ENCODE results near the gene NNAT. TPM values are rescaled to one million over a fixed set of nuclear protein-coding genes. Genes with fewer than 3 reads are reported as not detected.

NNAT gene
- total RNA-seq, 3 donors from 2014 or later: 0.32 to 41.3 (median 4.0) TPM

- TF ChIP-seq CTCF (IDR thresholded peaks at IDR 0.05): no peak
- Histone ChIP-seq H3K4me1 (ENCODE audit: low read depth) (no peaks in the 10 kb centered on the region), H3K36me3 (ENCODE audit: low read depth) (no peaks in the 10 kb centered on the region), H3K9me3 (no peaks in the 10 kb centered on the region), H3K4me3 (no peak overlapping the region)
- DNase-seq (no peak), ATAC-seq (no peak)
- intact Hi-C loops (cut with DNase I, micrococcal nuclease): no loop called here
Measured at GRCh38 chr20:37494301-37494700, 26.7 kb upstream of the NNAT start.

- no peak for TF ChIP-seq CTCF (IDR thresholded peaks at IDR 0.05)
- intact Hi-C loops (cut with DNase I, micrococcal nuclease): no loop called here
- no peak overlapping the region for H3K4me3 ChIP-seq
- H3K4me1 ChIP-seq (ENCODE audit: low read depth): no peaks in the 10 kb centered on the region
- H3K36me3 ChIP-seq (ENCODE audit: low read depth): no peaks in the 10 kb centered on the region
- no peaks in the 10 kb centered on the region for H3K9me3 ChIP-seq
- DNase-seq: no peak
- no peak for ATAC-seq
Measured at GRCh38 chr20:37494796-37495195, 26.3 kb upstream of the NNAT start.

- Histone ChIP-seq H3K36me3 (ENCODE audit: low read depth) (no peaks in the 10 kb centered on the region), H3K9me3 (no peaks in the 10 kb centered on the region), H3K4me1 (ENCODE audit: low read depth) (no peaks in the 10 kb centered on the region), H3K4me3 (no peak overlapping the region)
- intact Hi-C loops (cut with DNase I, micrococcal nuclease): no loop called here
- DNase-seq: no peak
- no peak for TF ChIP-seq CTCF (IDR thresholded peaks at IDR 0.05)
- ATAC-seq: no peak
Measured at GRCh38 chr20:37498066-37498665, 22.9 kb upstream of the NNAT start.

- no peaks in the 10 kb centered on the region for H3K4me1 ChIP-seq (ENCODE audit: low read depth)
- intact Hi-C loops (cut with DNase I, micrococcal nuclease): no loop called here
Measured at GRCh38 chr20:37500311-37500710, 20.7 kb upstream of the NNAT start.

GRCh38 chr20:37501940-37502339 is 19.1 kb upstream of the NNAT start:
- TF ChIP-seq CTCF (IDR thresholded peaks at IDR 0.05): no peak

More at GRCh38 chr20:37500311-37500710, 20.7 kb upstream of the NNAT start:
- no peaks in the 10 kb centered on the region for H3K9me3 ChIP-seq
- no peak for DNase-seq
- H3K36me3 ChIP-seq (ENCODE audit: low read depth): no peaks in the 10 kb centered on the region
- no peak for ATAC-seq
- TF ChIP-seq CTCF (IDR thresholded peaks at IDR 0.05): no peak
- H3K4me3 ChIP-seq: no peak overlapping the region

GRCh38 chr20:37502654-37503053 is 18.4 kb upstream of the NNAT start:
- no peak for DNase-seq
- Histone ChIP-seq H3K36me3 (ENCODE audit: low read depth) (no peaks in the 10 kb centered on the region), H3K4me3 (no peak overlapping the region), H3K4me1 (ENCODE audit: low read depth) (no peaks in the 10 kb centered on the region), H3K9me3 (no peaks in the 10 kb centered on the region)
- intact Hi-C loops (cut with DNase I, micrococcal nuclease): no loop called here
- ATAC-seq: no peak
- no peak for TF ChIP-seq CTCF (IDR thresholded peaks at IDR 0.05)

More at GRCh38 chr20:37501940-37502339, 19.1 kb upstream of the NNAT start:
- no peak overlapping the region for H3K4me3 ChIP-seq
- H3K4me1 ChIP-seq (ENCODE audit: low read depth): no peaks in the 10 kb centered on the region
- intact Hi-C loops (cut with DNase I, micrococcal nuclease): no loop called here
- ATAC-seq (peak; percentile 16), DNase-seq (no peak)
- H3K36me3 ChIP-seq (ENCODE audit: low read depth): no peaks in the 10 kb centered on the region
- H3K9me3 ChIP-seq: no peaks in the 10 kb centered on the region
